GM10266 (cell line): ENCODE results near the gene VDR.

Experiments used
- DNase-seq: peaks from one replicate; pipeline ENCODE4 v3.0.0; 2012; ENCODE audit errors: extremely low spot score
- TF ChIP-seq, protein P1 (sequence below): IDR thresholded peaks from 2 replicates; pipeline ENCODE4 v1.5.1; 2012; ENCODE audit warnings: mild to moderate bottlenecking, low read depth; ENCODE audit not compliant: control insufficient read depth, insufficient read depth; ENCODE audit errors: missing control alignments

VDR gene

DNA sequence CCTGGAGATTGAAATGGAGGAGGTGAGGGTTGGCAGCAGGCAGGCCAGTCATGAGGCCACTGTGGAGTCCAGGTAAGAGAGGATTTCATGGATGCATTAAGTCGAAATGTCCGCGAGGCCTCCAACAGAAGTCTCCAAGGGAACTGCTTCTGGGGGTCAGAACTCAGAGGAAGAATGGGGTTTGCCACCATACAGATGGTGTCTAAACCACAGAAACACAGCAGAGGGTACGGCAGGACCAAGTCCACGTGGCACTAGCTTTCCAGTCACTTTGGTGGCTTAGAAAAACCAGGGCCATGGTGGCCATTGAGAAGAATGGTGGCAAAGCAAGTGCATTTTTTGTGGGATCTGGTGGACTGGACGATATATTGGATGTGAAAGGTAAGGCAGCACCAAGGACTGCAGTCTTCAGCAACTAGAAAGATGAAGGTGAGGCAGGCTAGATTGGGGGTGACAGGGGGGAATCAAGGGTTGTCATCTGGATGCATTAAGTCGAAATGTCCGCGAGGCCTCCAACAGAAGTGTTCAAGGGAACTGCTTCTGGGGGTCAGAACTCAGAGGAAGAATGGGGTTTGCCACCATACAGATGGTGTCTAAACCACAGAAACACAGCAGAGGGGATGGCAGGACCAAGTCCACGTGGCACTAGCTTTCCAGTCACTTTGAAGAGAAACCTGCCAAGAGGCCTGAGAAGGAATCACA lies 36.1 kb upstream of the VDR start:
- DNase-seq = no peak
- TF ChIP-seq, protein P1, sequence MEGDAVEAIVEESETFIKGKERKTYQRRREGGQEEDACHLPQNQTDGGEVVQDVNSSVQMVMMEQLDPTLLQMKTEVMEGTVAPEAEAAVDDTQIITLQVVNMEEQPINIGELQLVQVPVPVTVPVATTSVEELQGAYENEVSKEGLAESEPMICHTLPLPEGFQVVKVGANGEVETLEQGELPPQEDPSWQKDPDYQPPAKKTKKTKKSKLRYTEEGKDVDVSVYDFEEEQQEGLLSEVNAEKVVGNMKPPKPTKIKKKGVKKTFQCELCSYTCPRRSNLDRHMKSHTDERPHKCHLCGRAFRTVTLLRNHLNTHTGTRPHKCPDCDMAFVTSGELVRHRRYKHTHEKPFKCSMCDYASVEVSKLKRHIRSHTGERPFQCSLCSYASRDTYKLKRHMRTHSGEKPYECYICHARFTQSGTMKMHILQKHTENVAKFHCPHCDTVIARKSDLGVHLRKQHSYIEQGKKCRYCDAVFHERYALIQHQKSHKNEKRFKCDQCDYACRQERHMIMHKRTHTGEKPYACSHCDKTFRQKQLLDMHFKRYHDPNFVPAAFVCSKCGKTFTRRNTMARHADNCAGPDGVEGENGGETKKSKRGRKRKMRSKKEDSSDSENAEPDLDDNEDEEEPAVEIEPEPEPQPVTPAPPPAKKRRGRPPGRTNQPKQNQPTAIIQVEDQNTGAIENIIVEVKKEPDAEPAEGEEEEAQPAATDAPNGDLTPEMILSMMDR = no peak

DNA sequence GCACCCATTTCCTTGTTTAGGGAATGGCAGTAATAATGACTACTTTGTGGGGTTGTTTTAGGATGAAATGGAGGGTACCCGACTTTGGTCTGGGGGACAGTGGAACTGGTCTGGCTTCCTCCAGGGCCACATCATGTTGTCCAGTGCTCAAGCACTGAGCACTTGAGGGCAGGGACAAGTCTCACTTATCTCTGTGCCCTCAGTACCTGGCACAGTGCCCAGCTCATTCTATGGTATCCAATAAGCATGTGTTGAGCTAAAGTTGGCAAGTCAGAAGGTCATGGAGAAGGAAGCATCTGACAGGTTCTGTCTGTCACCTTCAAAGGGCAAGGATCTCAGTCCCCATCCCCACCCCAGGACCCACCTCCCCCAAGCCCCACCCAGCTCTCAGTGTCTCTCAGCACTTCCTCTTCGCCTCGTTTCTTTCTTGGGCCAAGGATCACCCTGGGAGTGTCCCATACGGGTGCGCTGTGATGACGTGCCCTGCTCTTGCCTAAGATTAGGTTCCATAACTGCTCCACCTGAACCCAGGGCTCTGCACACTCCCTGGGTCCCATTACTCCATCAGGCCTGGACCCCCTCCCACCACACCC lies 34.3 kb upstream of the VDR start:
- TF ChIP-seq, protein P1 = no peak
- no peak for DNase-seq

DNA sequence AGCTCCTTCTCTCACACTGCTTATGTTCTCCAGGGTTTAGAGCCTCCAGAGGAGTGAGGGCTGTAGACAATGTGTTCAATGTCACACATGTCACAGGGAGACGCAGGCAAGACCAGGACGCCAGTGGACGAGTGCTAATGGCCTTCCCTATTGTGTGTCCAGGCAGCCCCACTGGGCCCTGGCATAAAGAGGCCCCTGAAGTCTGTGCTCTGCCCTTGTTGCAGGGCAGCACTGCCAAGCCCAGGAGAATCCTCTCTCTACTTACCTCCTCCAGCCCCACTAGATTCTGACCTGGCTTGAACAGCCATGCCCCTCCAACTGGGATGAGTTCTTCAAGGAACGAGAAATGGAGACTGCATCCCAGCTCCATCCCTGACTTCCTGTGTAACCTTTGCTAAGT lies 33.8 kb upstream of the VDR start:
- DNase-seq = no peak
- TF ChIP-seq, protein P1 = no peak

DNA sequence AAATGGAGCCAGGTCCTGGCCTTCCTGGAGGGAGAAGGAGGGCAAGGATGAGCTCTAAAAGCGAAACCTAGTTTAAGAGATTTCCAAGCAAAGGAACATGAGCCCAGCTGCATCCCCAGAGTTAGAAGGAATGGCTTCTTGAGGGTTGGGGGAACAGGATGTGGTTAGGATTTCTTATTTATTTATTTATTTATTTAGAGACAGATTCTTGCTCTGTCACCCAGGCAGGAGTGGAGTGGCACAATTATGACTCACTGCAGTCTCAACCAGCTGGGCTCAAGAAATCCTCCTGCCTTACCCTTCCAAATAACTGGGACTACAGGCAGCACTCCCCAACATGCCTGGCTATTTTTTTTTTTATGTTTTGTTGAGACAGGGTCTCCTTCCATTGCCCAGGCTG lies 33.3 kb upstream of the VDR start:
- no peak for DNase-seq
- TF ChIP-seq, protein P1 = no peak

DNA sequence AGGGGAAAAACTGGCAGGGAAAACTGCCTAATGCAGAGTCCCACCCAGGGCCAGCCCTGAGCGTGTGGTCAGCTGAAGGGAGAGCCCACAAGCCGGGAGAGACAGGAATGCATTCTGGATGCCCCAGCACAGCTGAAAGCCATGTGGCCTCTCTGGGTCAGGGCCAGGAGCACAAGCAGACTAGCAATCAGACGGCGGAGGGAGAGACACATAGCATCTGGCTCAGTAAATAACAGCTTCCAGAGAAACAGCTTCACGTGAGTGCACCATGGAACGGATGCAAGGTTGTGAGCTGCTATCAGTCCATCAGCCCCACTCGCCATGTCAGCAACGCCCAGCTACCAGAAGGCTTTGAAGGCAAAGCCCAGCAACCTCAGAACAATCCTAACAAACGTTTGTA lies 30.4 kb upstream of the VDR start:
- DNase-seq = no peak
- TF ChIP-seq, protein P1 = no peak

DNA sequence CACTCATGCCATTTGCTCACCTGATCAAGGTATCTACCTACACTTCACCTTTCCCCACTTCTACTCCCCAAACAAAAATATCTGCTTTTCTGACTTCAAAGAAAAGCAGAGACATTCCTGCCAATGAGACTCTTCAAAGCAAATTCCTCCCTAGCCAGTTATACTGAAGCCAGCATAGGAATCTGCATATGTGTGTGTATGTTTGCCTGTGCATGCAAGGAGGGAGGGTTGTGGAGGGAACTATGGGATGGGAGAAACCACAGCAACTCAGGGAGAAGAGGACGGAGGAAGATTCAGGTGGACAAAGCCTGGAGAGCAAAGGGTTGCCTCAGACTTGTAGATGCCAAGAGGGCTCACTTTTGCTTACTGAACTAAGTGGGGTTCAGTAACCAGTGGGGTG lies 26.4 kb upstream of the VDR start:
- TF ChIP-seq, protein P1 = no peak
- DNase-seq = no peak

DNA sequence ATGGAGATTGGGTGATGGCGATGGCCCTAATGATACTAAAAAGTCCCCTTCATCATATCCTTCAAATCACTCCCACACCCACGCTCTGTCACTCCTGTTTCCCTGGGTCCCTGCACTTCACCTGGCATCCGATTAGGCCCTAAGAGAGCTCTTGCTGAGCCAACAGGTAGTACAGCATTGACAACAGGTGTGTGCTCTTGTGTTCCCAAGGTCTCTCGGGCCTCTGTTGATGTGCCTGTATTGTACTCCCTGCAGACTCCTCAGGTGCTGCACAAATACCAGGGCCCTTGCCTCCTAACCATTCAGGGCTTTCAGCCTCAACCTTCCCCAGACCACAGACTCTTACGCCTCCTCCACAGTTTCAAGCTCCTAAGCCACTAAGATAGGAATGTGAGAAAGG lies 25.8 kb upstream of the VDR start:
- TF ChIP-seq, protein P1 = no peak
- no peak for DNase-seq
